Amniotic stem cell (primary cell): ENCODE results near the gene EIF3A.
A peak's percentile ranks its signal among the peaks of the same experiment; 100 is the strongest.
"Not testable (repeated sequence)": the region's sequence is repeated elsewhere in the genome, so short reads cannot be mapped to it uniquely, and the experiment has no call there.

Experiments
- DNase-seq: peaks from one replicate; lab custom pipeline; 2025; lab: John Stamatoyannopoulos, UW

Gene EIF3A

GRCh38 chr10:119049361-119049760 is 31.3 kb downstream of the EIF3A start:
- no peak for DNase-seq

GRCh38 chr10:119045561-119045960 is 35.1 kb downstream of the EIF3A start:
- no peak for DNase-seq

GRCh38 chr10:119042169-119042568 is 38.4 kb downstream of the EIF3A start:
- DNase-seq, result no peak

- no peak for DNase-seq
Measured at GRCh38 chr10:119041326-119041725, 39.3 kb downstream of the EIF3A start.

- no peak for DNase-seq
Measured at GRCh38 chr10:119039161-119039560, 41.5 kb downstream of the EIF3A start.

GRCh38 chr10:119031496-119032059 is 49.0 kb downstream of the EIF3A start:
- no peak for DNase-seq

GRCh38 chr10:119030421-119031250 is 50.0 kb downstream of the EIF3A start:
- DNase-seq, result no peak

GRCh38 chr10:119029613-119030420 is 50.8 kb downstream of the EIF3A start, which contains the start of gene NANOS1:
Gene NANOS1 (plus strand): TSS chr10:119029714. CDS start chr10:119029802, 88 bp downstream.
- no peak for DNase-seq

- peak; percentile 40 for DNase-seq
Measured at GRCh38 chr10:119028900-119029612, 51.6 kb downstream of the EIF3A start.

GRCh38 chr10:119028445-119028899 is 52.1 kb downstream of the EIF3A start:
- DNase-seq, result not testable (repeated sequence)

GRCh38 chr10:119026301-119027110 is 54.1 kb downstream of the EIF3A start:
- DNase-seq, result no peak

GRCh38 chr10:119025776-119026175 is 54.8 kb downstream of the EIF3A start:
- DNase-seq, result no peak

GRCh38 chr10:119025336-119025735 is 55.3 kb downstream of the EIF3A start:
- DNase-seq, result no peak

GRCh38 chr10:119024882-119025281 is 55.7 kb downstream of the EIF3A start:
- no peak for DNase-seq

- no peak for DNase-seq
Measured at GRCh38 chr10:119023553-119023868, 57.1 kb downstream of the EIF3A start.

- no peak for DNase-seq
Measured at GRCh38 chr10:119022846-119023552, 57.6 kb downstream of the EIF3A start.

GRCh38 chr10:119020627-119020946 is 60.0 kb downstream of the EIF3A start:
- no peak for DNase-seq

- no peak for DNase-seq
Measured at GRCh38 chr10:119007211-119007574, 73.4 kb downstream of the EIF3A start.

GRCh38 chr10:119006451-119007210 is 74.0 kb downstream of the EIF3A start:
- peak; percentile 88 for DNase-seq
